Left hindlimb (tissue), 1 donor: Measurements from ENCODE around the gene S100A2.
"Not testable (repeated sequence)": the region's sequence is repeated elsewhere in the genome, so short reads cannot be mapped to it uniquely, and the experiment has no call there.

ENCODE experiments used
- DNase-seq: peaks from one replicate; pipeline ENCODE4 v3.0.0-alpha.2; 2018

The S100A2 gene

GRCh38 chr1:153588033-153588432 is 22.4 kb upstream of the S100A2 start:
- DNase-seq = not testable (repeated sequence)

- no peak for DNase-seq
Observed at GRCh38 chr1:153587314-153587713, 21.7 kb upstream of the S100A2 start.

GRCh38 chr1:153586347-153586746 is 20.7 kb upstream of the S100A2 start:
- no peak for DNase-seq

- no peak for DNase-seq
Observed at GRCh38 chr1:153585006-153585405, 19.4 kb upstream of the S100A2 start.

- DNase-seq = no peak
Observed at GRCh38 chr1:153583976-153584375, 18.3 kb upstream of the S100A2 start.

- not testable (repeated sequence) for DNase-seq
Observed at GRCh38 chr1:153583514-153583913, 17.9 kb upstream of the S100A2 start.

- DNase-seq = not testable (repeated sequence)
Observed at GRCh38 chr1:153582836-153583235, 17.2 kb upstream of the S100A2 start.

- DNase-seq = no peak
Observed at GRCh38 chr1:153578936-153579335, 13.3 kb upstream of the S100A2 start.

GRCh38 chr1:153578490-153578889 is 12.8 kb upstream of the S100A2 start:
- DNase-seq = no peak

GRCh38 chr1:153577624-153578051 is 12.0 kb upstream of the S100A2 start:
- no peak for DNase-seq

- no peak for DNase-seq
Observed at GRCh38 chr1:153577138-153577537, 11.5 kb upstream of the S100A2 start.

GRCh38 chr1:153575497-153575896 is 9.9 kb upstream of the S100A2 start:
- DNase-seq = not testable (repeated sequence)

GRCh38 chr1:153575081-153575491 is 9.4 kb upstream of the S100A2 start:
- DNase-seq = not testable (repeated sequence)

- DNase-seq = no peak
Observed at GRCh38 chr1:153573351-153573750, 7.7 kb upstream of the S100A2 start.

GRCh38 chr1:153572569-153573015 is 6.9 kb upstream of the S100A2 start:
- DNase-seq = peak; percentile 74

GRCh38 chr1:153571706-153572105 is 6.1 kb upstream of the S100A2 start:
- no peak for DNase-seq

- DNase-seq = no peak
Observed at GRCh38 chr1:153570874-153571273, 5.2 kb upstream of the S100A2 start.

- no peak for DNase-seq
Observed at GRCh38 chr1:153569465-153569864, 3.8 kb upstream of the S100A2 start.

- peak; percentile 90 for DNase-seq
Observed at GRCh38 chr1:153568367-153569099, 2.9 kb upstream of the S100A2 start.

GRCh38 chr1:153567621-153568366 is 2.1 kb upstream of the S100A2 start:
- no peak for DNase-seq

GRCh38 chr1:153566414-153567371 is 1.0 kb upstream of the S100A2 start:
- DNase-seq = peak; percentile 94

- DNase-seq = no peak
Observed at GRCh38 chr1:153563991-153564390, 1.7 kb downstream of the S100A2 start.

GRCh38 chr1:153563483-153563901 is 2.2 kb downstream of the S100A2 start:
- no peak for DNase-seq
